Measurements from ENCODE around the gene CRACR2B.

The CRACR2B gene

DNA sequence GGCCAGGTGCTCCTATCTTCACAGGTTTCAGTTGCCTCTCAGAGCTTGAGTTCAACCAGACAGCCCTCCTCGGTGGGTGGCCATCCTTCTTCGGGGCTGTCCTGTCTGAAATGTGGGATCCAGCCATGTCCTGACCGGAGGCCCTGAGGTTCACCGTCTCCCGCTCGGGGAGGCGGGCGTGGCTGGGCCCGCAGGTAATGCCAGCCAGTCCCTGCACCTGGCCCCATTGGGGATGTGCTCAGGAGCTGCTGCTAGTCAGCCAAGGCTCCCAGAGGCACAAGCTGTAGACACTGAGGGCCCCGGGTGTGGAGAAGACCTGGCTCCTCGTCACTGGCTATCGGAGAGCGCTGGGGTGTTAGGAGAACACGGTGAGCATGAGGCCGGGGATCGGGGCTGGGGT is 47.5 kb downstream of the CRACR2B start:
- DNase-seq (ENCODE audit: low read depth) = no peak
- no peak overlapping the region for H3K4me3 ChIP-seq (ENCODE audit: low read length)
- TF ChIP-seq, protein P1, sequence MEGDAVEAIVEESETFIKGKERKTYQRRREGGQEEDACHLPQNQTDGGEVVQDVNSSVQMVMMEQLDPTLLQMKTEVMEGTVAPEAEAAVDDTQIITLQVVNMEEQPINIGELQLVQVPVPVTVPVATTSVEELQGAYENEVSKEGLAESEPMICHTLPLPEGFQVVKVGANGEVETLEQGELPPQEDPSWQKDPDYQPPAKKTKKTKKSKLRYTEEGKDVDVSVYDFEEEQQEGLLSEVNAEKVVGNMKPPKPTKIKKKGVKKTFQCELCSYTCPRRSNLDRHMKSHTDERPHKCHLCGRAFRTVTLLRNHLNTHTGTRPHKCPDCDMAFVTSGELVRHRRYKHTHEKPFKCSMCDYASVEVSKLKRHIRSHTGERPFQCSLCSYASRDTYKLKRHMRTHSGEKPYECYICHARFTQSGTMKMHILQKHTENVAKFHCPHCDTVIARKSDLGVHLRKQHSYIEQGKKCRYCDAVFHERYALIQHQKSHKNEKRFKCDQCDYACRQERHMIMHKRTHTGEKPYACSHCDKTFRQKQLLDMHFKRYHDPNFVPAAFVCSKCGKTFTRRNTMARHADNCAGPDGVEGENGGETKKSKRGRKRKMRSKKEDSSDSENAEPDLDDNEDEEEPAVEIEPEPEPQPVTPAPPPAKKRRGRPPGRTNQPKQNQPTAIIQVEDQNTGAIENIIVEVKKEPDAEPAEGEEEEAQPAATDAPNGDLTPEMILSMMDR (IDR thresholded peaks at IDR 0.05; ENCODE audit: insufficient read depth, low read depth, low read length, missing control alignments) = no peak

DNA sequence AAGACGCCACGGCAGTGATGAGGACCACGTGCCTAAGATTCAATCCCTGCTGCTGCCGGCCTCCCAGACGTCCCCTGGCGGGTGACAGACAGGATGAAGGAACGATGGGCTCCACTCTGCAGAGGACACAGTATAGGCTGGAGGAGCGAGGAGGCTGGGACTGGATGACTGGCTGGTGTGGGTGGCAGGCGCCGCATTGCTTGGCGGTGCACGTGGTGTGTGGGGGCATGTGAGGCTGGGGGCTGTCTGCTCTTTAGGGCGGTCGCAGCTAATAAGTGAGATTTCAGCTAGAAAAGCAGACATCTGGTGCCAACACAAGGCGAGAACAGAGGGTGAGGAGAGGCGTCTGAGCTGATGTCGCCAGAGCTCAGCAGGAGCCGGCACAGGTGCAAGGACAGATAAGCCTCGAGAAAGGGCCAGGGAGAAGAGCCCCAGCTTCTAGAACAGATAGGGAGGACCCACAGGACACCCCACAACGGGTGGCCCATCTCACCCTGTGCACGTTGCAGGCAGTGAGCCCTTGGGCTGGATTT is 48.1 kb downstream of the CRACR2B start:
- TF ChIP-seq, protein P1 (IDR thresholded peaks at IDR 0.05; ENCODE audit: insufficient read depth, low read depth, low read length, missing control alignments) = no peak
- DNase-seq (ENCODE audit: low read depth) = no peak
- H3K4me3 ChIP-seq (ENCODE audit: low read length) = no peak overlapping the region

GRCh38 chr11:876545-876944 is 48.8 kb downstream of the CRACR2B start:
- H3K4me3 ChIP-seq (ENCODE audit: low read length) = no peak overlapping the region

GRCh38 chr11:877565-877964 is 49.8 kb downstream of the CRACR2B start:
- TF ChIP-seq, protein P1 (IDR thresholded peaks at IDR 0.05; ENCODE audit: insufficient read depth, low read depth, low read length, missing control alignments) = no peak
- no peak overlapping the region for H3K4me3 ChIP-seq (ENCODE audit: low read length)
- DNase-seq (ENCODE audit: low read depth) = peak; percentile 36

More at GRCh38 chr11:876545-876944, 48.8 kb downstream of the CRACR2B start:
- TF ChIP-seq, protein P1 (IDR thresholded peaks at IDR 0.05; ENCODE audit: insufficient read depth, low read depth, low read length, missing control alignments) = no peak
- DNase-seq (ENCODE audit: low read depth) = no peak

- TF ChIP-seq, protein P1 (IDR thresholded peaks at IDR 0.05; ENCODE audit: insufficient read depth, low read depth, low read length, missing control alignments) = no peak
- DNase-seq (ENCODE audit: low read depth) = no peak
- no peak overlapping the region for H3K4me3 ChIP-seq (ENCODE audit: low read length)
Observed at GRCh38 chr11:880447-880846, 52.7 kb downstream of the CRACR2B start.

Measured in epithelial cell of esophagus (primary cell).